ENCODE data around the gene NT5M.

NT5M gene

DNA sequence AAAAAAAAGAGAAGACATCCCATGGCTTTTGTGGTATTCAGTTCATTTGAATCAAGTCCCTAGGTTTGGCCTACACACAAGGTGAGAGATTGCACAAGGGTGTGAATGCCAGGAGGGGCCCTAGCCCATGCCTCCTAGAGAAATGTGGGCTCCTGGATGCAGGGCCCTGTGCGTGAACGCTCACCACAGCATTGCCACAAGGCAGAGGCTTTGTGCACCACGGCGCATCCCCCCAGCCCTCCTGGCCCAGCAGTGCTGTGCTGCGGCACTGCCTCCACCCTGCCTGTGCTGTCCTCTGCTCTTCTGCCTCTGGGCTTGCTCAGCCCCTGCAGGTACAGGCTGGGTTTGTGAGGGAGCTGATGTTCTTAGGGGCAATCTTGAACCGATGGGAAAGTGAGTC, 92.7 kb downstream of the NT5M start:
- H3K4me1 Mint-ChIP-seq (ENCODE audit: low read depth in 2 of 2), result peaks cover 19 to 25% of the 10 kb centered on the region in 2 donors
- no peaks in the 10 kb centered on the region for H3K27me3 Mint-ChIP-seq
- H3K36me3 Mint-ChIP-seq (ENCODE audit: insufficient read depth), result peaks cover 10% of the 10 kb centered on the region
- H3K4me3 Mint-ChIP-seq, result no peak overlapping the region
- DNase-seq, result no peak
- no peak overlapping the region for H3K27ac Mint-ChIP-seq
- ATAC-seq (replicated peaks), result no peak
- no peaks in the 10 kb centered on the region for H3K9me3 Mint-ChIP-seq
